HG03175 (cell line): ENCODE measurements around the gene RUNX2.
A peak's percentile ranks its signal among the peaks of the same experiment; 100 is the strongest.
"Not testable (repeated sequence)": the region's sequence is repeated elsewhere in the genome, so short reads cannot be mapped to it uniquely, and the experiment has no call there.

Experiments
- ATAC-seq: cut with Tn5 transposase; IDR thresholded peaks from one replicate; pipeline ENCODE4 v1.9.1; 2021; ENCODE audit warnings: mild to moderate bottlenecking, moderate library complexity; ENCODE audit not compliant: unreplicated experiment

Gene RUNX2

DNA sequence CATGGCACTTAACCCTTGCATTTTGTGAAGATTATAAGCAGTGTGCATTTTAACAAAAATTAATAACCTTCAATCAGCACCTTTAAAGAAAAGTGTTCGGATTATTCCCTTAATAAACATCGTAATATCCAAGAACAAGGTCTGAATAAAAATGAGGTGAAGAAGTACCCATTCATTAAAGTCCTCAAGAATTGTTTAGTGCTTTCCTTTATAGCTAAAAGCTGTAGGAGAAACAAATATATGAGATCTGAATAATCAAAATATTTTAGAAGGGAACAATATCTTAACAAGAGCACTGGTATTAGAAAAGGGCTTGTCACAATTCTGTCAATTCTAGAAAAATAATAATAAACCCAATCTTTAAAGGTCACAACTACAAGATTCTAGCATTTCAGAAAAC, 217.3 kb downstream of the RUNX2 start:
- no peak for ATAC-seq

DNA sequence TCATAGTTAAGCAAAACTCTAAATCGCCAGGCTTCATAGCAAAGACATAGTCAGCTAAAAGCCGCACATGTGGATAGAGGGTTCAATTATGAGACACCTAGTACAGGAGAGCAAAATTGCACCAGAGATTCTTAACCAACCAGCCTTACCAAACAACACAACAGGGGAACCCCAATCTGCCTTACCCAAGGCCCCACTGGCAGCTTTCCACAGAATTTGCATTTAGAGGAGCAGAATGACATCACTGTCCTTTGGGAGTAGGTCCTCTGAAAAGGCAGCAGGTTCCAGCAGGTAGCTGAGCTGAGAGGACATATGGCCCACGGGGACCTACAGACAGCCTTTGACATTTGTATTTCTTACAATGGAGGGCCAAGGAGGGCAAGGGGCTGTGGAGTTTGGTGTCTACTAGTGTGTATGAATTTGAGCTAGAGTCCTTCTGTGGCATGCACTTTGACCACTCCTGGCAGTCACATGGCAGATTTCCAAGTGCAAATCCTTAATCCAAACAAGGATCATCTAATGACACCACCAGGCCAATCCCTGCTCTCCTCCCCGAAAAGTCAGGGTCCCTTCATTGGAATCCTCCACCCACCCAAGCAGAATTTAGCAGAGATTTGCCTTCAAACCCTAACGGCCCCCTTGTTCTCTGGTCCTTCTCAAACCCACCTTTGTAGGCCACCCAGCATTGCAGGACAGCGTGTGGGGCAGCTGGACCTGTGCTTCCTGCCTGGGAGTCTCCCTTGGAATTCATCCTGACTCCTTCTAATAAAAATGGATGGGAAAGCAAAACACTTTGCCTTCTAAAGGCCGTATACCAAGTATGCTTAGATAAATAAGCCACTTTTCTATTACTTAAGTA, 220.8 kb downstream of the RUNX2 start:
- ATAC-seq: peak; percentile 95

DNA sequence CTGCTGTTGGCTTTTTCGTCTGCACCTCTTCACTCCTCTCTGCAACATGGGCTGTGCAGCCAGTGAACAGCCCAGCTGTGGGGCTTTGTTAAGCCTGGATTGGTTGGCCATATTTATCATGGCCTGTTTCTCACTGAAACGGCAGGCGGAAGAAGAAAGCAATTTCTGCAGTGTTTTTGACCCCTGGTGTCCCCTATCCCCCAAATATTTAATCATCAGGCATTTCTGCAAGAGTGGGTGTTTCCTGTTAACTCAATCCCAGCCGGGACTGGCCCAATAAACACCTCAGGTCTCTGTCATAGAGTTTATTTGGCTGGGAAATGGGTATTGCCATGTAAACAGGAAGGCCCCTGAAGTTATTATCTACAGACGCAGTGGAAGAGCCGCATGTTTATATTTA, 224.4 kb downstream of the RUNX2 start:
- no peak for ATAC-seq

DNA sequence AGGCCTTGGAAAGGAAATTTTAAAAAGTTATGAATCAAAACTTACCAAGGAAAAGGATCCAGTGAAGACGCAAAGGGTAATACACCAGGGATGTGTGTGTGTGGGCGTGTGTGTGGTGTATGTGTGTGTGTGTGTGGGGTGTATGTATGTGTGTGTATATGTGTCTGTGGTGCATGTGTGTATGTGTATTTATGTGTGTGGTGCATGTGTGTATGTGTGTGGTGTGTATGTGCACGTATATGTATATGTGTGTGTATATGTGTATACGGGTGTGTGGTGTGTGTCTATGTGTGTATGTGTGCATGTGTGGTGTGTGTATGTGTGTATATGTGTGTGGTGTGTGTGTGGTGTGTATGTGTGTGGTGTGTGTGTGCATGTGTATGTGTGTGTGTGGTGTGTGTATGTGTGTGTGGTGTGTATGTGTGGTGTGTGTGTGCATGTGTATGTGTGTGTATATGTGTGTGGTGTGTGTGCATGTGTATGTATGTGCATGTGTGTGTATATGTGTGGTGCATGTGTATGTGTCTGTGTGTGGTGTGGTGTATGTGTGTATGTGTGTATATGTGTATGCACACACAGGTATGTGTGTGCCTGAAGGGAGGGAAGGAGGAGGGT, 225.7 kb downstream of the RUNX2 start:
- no peak for ATAC-seq

DNA sequence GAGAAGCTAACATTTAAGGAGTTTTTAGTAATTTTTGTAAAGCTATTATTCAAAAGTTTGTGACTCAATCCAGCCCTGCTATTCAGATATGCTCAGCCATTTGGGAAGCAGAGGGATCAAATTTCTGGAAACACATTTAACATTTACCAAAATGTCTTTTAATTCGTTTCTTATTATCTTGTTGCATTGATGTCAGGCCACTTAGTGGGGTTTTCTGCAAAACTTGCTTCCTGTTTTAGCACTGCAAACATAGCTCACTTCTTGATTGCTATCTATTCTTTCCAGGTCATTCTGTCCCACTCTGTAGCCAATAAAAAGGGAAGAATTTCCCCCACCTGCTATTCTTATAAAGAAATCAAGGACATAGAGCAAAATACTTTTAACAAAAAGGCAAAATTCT, 226.5 kb downstream of the RUNX2 start:
- ATAC-seq: no peak

DNA sequence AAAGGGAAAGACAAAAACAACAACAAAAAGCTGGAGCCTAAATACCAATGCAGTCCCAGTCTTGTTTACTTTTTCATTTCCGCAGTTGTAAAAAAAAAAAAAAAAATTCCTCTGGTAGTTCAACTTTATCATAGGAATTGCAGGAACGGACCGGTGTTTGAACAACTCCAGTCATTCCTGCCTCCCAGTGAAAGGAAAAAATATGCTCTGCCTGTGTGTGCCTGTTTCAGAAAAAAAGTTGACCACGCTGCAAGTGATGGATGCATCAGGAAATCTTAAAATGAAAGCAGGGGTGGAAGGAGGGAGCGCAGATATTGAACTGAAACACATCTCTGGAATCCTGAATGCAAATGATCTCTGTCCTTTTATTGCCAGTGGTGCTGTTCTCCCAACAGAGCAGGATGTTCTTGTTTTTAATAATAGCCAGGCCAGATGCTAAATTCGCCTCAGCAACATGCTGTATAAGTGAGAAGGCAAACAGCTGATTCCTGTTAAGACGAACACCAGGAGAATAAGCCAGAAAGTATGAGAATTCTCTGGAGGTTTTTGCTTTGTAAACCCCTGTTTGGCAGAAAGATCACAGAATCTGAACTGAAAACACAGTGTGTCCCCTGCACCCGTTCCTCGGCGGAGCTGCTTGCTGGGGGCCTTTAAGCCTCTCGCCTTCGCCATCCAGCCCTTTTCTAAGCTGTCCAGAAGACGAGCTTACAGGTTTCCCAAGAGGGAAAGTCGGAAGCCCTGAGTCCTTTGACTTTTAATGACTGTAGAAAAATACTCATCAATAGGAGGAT, 228.0 kb downstream of the RUNX2 start:
- no peak for ATAC-seq

DNA sequence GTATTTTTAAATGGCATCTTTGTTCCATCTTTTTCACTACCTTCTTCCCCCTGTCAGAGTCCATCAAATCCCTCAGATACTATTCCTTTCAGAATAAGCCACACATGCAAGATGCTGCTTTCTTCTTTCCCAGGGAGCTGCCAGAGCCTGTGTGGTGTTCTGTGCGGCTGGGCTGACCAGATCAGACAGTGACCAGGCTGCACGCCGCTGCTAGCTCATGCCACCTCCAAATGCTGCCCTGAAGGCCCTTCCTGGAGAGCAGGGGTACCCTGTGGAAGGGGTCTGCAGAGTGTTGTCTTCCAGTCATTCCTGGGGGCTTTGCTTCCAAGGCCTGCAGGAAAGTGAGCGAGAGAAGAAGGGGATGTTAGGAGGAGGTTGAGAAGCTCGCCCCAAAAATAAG, 228.7 kb downstream of the RUNX2 start:
- no peak for ATAC-seq

DNA sequence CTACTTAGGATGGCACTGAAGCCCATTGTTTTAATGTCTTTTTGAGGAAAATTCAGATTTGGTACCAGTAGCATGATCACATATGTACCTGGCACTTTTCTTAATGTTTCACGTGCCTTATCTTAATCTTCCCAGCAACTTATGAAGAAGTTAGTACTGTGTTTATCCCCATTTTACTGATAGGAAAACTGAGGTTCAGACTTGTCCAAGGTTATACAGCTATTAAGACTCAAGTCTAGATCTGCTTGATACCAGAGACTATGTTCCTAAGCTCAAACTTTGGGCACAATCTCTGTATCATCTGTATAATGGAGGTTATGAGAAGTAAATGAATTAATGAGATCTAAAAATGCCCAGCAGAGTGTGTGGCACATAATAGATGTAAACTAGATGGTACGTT, 229.3 kb downstream of the RUNX2 start:
- no peak for ATAC-seq

DNA sequence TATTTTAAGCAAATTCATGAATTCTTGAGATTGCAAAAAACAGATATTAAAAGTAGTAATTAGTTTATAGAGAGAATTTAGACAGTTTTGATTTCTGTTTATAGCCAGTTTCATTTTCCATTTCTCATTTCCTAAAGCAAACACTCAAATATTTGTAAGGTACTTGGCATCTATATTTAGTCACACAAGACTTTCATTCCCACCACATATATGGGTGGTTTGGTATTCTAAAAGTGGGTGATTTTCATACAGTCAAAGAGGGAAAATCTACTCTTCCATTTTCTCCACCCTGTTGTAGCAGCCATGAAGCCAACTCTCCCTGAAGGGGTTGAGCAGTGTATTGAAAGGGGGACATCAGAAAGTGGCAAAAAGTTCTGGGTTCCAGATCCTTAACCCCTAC, 230.7 kb downstream of the RUNX2 start:
- no peak for ATAC-seq

DNA sequence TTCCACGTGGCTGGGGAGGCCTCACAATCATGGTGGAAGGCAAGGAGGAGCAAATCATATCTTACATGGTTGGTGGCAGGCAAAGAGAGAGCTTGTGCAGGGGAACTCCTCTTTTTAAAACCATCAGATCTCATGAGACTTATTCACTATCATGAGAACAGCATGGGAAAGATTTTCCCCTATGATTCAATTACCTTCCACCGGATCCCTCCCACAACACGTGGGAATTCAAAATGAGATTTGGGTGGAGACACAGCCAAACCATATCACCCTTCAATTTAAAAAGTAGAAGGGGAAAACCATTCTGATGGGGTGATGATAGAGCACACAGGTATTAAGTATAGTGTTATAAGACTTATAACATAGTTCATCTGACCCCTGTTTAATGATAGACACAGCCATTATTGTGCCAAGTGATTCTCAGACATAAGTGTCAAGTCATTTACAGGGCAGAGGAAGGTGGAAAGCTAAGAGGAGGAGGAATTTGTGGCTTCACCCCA, 232.2 kb downstream of the RUNX2 start:
- ATAC-seq: not testable (repeated sequence)

DNA sequence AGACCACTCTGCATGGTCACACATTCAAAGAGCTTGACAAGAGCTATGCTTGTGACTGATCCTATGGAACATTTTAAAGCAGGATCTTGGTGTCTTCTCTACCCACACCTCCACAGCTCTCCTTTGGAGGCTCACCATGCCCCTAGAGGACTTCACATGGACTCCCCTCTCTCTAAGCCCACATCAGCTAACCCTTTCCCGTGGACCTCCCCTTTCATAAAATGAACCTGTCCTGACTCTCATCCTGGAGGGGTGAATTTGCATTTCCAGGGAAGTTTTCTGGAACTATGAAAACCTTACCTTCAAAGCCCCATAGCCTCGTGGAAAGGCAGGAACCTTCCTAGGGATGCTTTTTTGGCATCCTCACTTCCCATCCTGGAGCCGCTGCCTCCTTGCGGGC, 234.0 kb downstream of the RUNX2 start:
- ATAC-seq: no peak

DNA sequence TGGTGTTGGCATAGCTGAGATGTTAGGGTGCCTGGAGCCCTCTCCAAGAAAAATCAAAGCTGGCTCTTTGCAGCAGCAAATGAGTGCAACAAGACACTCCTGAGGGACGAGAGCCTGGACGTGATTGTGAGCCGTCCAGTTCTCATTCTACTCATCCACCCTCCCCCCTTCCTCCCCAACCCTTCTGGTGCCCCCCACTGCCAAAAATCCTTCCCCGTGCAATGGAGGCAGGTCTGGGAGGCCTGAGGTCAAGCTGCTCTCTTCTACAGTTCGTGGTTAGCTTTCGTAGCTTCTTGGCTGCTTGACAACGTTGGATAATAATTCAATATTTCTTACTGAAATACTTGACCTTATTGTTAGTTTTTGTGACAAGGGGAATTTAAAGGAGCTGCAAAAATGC, 234.9 kb downstream of the RUNX2 start:
- no peak for ATAC-seq

DNA sequence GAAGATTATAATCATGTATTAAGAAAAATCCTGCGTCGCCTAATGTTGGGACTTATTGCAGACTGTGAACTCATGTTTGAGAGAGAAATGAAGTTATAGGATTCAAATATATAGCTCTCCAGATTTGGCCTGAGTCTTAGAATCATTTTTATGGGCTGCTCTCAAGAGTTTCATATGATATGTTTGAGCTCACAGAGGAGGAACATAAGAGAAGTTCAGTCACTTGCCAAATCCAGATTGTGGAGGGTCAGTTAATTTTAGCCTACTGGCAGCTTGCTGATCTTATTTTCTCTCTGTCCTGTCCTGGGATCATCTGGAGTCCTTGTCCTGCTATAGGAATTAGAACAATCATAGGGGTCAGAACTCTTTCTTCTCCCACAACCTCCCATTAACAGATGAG, 235.7 kb downstream of the RUNX2 start:
- no peak for ATAC-seq

DNA sequence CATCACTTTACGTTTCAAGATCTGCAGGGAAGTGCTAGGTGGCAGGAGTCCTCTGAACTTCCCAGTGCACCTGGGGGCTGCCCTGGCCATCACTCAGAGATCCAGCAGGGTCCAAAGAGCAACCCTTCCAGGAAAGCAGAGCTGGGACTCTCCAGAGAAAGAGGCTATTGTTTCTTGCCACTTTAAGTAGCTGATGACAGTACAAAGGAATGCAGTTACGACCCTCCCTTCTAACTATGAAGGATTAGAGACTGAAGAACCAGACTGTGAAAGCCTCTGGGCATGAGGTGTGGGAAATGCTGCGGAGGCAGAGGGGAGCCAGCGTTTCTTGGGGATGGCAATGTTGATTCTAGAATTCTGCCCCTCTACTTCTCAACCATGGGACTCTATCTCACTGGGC, 238.8 kb downstream of the RUNX2 start:
- ATAC-seq: no peak

DNA sequence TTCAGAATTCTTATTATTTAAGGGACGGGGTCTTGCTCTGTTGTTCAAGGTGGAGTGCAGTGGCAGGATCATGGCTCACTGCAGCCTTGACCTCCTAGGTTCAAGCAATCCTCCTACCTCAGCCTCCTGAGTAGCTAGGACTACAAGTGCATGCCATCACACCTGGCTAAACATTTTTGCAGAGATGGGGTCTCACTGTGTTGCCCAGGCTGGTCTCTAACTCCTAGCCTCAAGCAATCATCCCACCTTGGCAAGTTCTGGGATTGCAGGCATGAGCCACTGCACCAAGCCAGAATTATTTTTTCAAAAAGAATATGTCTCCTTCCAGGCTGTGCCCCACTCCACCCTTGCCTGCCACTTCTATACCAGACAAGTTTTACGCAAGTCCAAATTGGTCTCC, 239.7 kb downstream of the RUNX2 start:
- no peak for ATAC-seq

DNA sequence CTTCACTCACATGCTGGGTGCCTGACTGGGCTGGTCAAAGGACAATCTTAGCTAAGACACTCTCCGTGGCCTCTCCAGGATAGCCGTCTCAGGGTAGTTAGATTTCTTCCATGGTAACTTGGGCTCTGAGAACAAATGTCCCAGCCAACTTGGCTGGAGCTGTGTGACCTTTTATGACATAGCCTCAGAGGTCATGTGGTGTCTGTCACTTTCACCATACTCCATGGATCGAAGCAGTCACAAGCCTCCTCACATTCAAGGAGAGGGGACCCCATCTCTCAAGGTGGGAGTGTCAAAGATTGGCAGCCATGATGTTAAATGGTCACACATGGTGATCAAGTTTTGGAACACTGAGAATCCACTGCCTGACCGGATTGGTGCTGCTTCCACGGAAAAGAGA, 240.5 kb downstream of the RUNX2 start:
- no peak for ATAC-seq

DNA sequence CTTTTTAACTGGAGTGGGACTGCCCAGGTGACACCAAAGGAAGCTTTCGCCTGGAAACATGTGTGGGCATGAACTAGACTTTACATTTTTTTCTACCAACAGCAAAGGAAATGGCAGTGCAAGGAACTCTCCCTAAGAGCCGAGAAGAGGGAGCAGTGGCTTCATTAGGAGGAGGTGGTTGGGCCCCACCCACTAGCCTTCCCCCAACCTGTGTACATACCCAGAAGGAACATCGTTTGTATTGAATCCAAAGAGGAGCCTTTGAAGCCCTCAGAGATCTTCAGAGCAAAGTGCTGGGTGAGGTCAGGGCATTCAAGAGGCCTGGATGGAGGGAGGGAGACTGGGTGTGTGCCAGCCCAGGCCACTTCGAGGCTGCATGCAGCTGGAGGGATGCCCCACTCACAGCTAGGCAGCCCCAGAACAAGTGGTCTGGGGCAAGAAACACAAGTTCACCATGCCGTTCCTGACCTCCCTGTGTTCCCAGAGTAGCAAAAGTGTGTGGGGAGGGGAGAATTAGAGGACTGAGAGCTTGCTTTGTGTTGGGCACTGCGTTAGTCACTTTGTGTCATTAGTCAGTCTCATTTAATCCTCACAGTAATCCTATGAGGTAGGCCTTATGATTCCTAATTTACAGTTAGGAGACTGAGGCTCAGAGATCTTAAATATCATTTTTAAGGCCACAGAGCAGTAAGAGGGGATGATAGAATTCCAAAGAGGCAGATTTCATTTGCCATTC, 241.2 kb downstream of the RUNX2 start:
- ATAC-seq: no peak

DNA sequence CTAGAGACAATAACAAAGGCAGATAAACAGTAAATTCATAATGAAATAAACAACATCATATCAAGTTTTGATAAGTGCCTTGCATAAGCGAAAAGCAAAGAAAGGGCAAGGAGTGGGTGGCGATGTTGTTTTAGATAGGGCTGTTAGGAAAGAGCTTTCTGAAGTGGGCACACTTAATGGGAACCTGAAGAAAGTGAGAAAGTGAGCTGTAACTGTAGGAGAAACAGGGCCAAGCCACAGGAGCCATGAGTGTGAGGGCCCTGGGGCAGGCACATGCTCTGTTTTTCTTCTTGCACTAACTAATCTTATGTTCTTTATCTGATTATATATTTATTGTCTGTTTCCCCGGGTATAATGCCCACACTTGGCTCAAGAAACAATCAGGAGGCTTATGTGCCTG, 243.0 kb downstream of the RUNX2 start:
- ATAC-seq: no peak

DNA sequence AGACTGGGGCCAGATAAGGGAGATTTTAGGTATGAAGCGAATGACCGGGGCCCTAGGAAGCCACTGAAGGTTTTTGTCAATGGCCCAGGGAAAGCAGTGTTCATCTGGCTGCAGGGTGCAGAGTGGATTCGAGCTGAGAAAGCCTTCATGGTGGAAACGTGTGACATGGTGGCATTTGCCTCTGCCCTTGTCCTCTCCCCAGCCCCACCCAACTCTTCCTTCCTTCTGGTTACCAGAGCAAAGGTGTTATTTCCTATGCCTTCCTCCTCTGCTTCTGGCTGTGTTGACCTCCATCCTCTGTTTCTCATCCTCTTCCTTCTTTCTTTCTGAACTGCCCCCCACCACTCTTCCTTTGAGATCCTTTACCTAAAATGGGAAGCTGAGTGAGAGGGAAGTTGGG, 244.7 kb downstream of the RUNX2 start:
- no peak for ATAC-seq

DNA sequence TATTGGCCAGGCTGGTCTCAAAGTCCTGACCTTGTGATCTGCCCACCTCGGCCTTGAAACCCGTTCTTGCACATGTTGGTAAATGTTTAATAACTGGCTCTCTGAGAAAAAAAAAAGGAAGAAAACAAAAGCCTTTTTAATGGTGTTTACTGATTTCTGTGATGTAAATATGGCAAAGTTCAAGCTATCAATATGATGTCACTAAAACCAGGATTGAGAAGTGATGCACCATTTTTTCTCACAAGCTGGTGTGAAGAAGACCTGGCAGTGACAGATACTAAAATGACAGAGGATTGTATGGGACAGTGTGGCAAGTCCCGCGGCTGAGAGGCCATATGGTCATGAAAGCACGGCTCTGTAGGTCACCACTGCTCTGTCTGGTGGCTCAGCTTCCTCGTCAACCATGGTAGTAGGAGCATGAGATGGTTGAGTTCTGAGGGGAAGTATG, 245.9 kb downstream of the RUNX2 start:
- ATAC-seq: no peak

DNA sequence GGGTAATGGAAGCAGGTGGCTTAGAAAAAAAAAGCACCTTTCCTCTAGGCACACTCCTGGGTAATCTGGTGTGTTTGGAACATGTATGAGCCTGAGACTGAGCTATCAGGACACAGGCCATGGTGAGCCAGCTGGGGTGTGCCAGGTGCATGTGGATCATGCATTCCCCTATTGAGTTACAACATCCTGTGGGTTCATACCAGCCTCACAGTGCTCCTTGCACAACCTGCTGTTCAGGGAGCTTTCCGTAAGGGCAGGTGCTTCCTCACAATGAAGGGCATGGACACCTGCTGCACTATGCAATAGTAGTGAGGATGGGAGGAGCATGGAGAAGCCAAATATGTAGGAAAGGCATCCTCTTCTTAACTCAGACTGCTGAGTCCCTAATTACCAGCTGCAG, 246.8 kb downstream of the RUNX2 start:
- ATAC-seq: no peak
